Caco-2 (cell line): ENCODE data around the gene KLF15. TPM values are rescaled to one million over a fixed set of nuclear protein-coding genes. Genes with fewer than 3 reads are reported as not detected.

Experiments
- BruUV-seq: library from RNA; stranded (reverse); fragments of 400-500 nt; replicated peaks from 2 replicates; lab custom pipeline; 2021; lab: Mats Ljungman, UMichigan
- CTCF ChIA-PET: fragments of 300-600 bp; sonication (Branson Sonifier 250); formaldehyde crosslinking; loops from one replicate; lab custom pipeline; 2022; ENCODE audit warnings: antibody characterized with exemption; lab: Charles Lee
- POLR2A ChIA-PET: fragments of 300-600 bp; sonication (Branson Sonifier 250); formaldehyde crosslinking; loops from one replicate; lab custom pipeline; 2022; ENCODE audit warnings: antibody characterized with exemption; lab: Charles Lee
- DNase-seq, 2 experiments: peaks; one replicate each; pipeline versions ENCODE4 v3.0.0 to v3.0.0-alpha.2; 2020 to 2022
- H3K27me3 ChIP-seq: replicated peaks from 2 replicates; pipeline ENCODE4 v1.6.0; 2011; ENCODE audit warnings: low read length; ENCODE audit not compliant: control insufficient read depth, insufficient read depth
- H3K36me3 ChIP-seq: 2 replicates; pipeline ENCODE4 v1.5.1; 2011; ENCODE audit warnings: low read length; ENCODE audit not compliant: control insufficient read depth, insufficient read depth
- H3K4me1 ChIP-seq: fragments of 250-450 bp; sonication (Bioruptor Pico); 2 replicates; pipeline ENCODE4 v1.5.1; 2020; ENCODE audit warnings: mild to moderate bottlenecking
- H3K4me3 ChIP-seq: 2 replicates; pipeline ENCODE4 v1.5.1; 2011; ENCODE audit warnings: low read depth, mild to moderate bottlenecking, control low read depth, low read length
- H3K9me3 ChIP-seq: fragments of 250-450 bp; sonication (Bioruptor Pico); 2 replicates; pipeline ENCODE4 v1.5.1; 2020; ENCODE audit warnings: mild to moderate bottlenecking, moderate library complexity
- H3K27ac Mint-ChIP-seq: one replicate; pipeline ENCODE4 v1.8.0; 2022; ENCODE audit warnings: mixed read lengths; ENCODE audit not compliant: unreplicated experiment
- H3K27me3 Mint-ChIP-seq: one replicate; pipeline ENCODE4 v1.8.0; 2022; ENCODE audit warnings: mixed read lengths; ENCODE audit not compliant: insufficient read depth, unreplicated experiment
- H3K36me3 Mint-ChIP-seq: one replicate; pipeline ENCODE4 v1.8.0; 2022; ENCODE audit warnings: mild to moderate bottlenecking, mixed read lengths; ENCODE audit not compliant: insufficient read depth, unreplicated experiment
- H3K4me1 Mint-ChIP-seq: one replicate; pipeline ENCODE4 v1.8.0; 2022; ENCODE audit warnings: low read depth, mixed read lengths; ENCODE audit not compliant: unreplicated experiment
- H3K4me3 Mint-ChIP-seq: one replicate; pipeline ENCODE4 v1.8.0; 2022; ENCODE audit warnings: mild to moderate bottlenecking, moderate library complexity, mixed read lengths; ENCODE audit not compliant: unreplicated experiment
- H3K9me3 Mint-ChIP-seq: one replicate; pipeline ENCODE4 v1.8.0; 2022; ENCODE audit warnings: mixed read lengths; ENCODE audit not compliant: unreplicated experiment
- CTCF ChIP-seq, 2 experiments: fragments of 200-600 bp in 1 of 2; IDR thresholded peaks; 1 replicate in 1 of 2; 2 replicates in 1 of 2; pipeline versions ENCODE4 v1.5.1 to v1.8.0; 2011 to 2022; ENCODE audit warnings: antibody characterized with exemption in 1 of 2, control low read depth in 1 of 2, inconsistent platforms in 1 of 2, low read depth in 1 of 2, low read length in 1 of 2, mild to moderate bottlenecking in 1 of 2, moderate library complexity in 1 of 2; ENCODE audit not compliant: insufficient read depth in 1 of 2, severe bottlenecking in 1 of 2, unreplicated experiment in 1 of 2
- intact Hi-C: fragments of 100-400 bp; cut with micrococcal nuclease; formaldehyde crosslinking; loops from one replicate; pipeline ENCODE4 v1.10.0; 2022; ENCODE audit not compliant: unreplicated experiment
- total RNA-seq: library from RNA; stranded (reverse); gene quantifications from 2 replicates; pipeline ENCODE4 v1.2.3, GENCODE V29; 2022

Gene KLF15
- total RNA-seq, 1 experiment from 2014 or later: 2.7 TPM

DNA sequence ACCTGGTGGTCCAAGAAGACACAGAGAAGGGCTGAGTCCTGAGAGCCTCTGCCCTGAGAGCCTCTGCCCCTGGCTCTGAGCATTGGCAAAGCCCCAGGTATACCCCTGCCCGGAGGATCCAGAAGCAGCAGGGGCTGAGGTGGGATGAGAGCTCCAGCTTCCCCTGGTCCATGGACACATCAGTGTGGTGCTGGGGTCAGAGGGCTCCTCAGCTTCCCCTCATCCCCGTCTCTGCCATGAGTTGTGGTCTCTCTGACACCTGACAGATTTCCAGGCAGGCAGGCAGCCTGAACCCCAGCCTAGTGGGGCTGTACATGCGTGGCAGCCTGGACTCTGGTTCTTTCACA lies 3.5 kb upstream of the KLF15 start:
- intact Hi-C loops: no loop called here
- Histone ChIP-seq H3K36me3 (no peaks in the 10 kb centered on the region), H3K9me3 (no peaks in the 10 kb centered on the region), H3K4me3 (no peak overlapping the region), H3K27me3 (no peaks in the 10 kb centered on the region; the same call in 1 of the 2 replicates), H3K4me1 (0 out of 2 replicates have a peak, but pooled peaks cover under 1% of the 10 kb centered on the region)
- POLR2A ChIA-PET: no interaction called here
- peaks cover 9% of the 10 kb centered on the region for H3K36me3 Mint-ChIP-seq
- peaks cover 18% of the 10 kb centered on the region for H3K27me3 Mint-ChIP-seq
- BruUV-seq: no TSS peak
- peaks cover 2% of the 10 kb centered on the region for H3K4me1 Mint-ChIP-seq
- CTCF ChIA-PET: no interaction called here
- TF ChIP-seq CTCF (IDR thresholded peaks at IDR 0.05; ENCODE audit: insufficient read depth in 1 of 2, low read depth in 1 of 2, low read length in 1 of 2, severe bottlenecking in 1 of 2, unreplicated experiment in 1 of 2): no peak
- H3K9me3 Mint-ChIP-seq: no peaks in the 10 kb centered on the region
- peak in 1 of 2 experiments; percentile 19 for DNase-seq
- no peak overlapping the region for H3K4me3 Mint-ChIP-seq
- no peak overlapping the region for H3K27ac Mint-ChIP-seq

GRCh38 chr3:126360046-126360713 lies 3.0 kb upstream of the KLF15 start:
- CTCF ChIA-PET: no interaction called here
- no peak overlapping the region for H3K4me3 Mint-ChIP-seq
- peaks cover 4% of the 10 kb centered on the region; the same call in 1 of the 2 replicates for H3K4me1 ChIP-seq
- no peaks in the 10 kb centered on the region for H3K36me3 ChIP-seq
- H3K4me1 Mint-ChIP-seq: peaks cover 7% of the 10 kb centered on the region
- BruUV-seq: no TSS peak
- no peaks in the 10 kb centered on the region for H3K9me3 Mint-ChIP-seq
- H3K4me3 ChIP-seq: no peak overlapping the region
- intact Hi-C loops: no loop called here
- POLR2A ChIA-PET: no interaction called here
- no peaks in the 10 kb centered on the region for H3K9me3 ChIP-seq
- H3K36me3 Mint-ChIP-seq: peaks cover 9% of the 10 kb centered on the region
- DNase-seq: peak in 1 of 2 experiments; percentile 5
- H3K27me3 Mint-ChIP-seq: peaks cover 18% of the 10 kb centered on the region
- H3K27me3 ChIP-seq: no peaks in the 10 kb centered on the region; the same call in 1 of the 2 replicates
- no peak for TF ChIP-seq CTCF (IDR thresholded peaks at IDR 0.05; ENCODE audit: insufficient read depth in 1 of 2, low read depth in 1 of 2, low read length in 1 of 2, severe bottlenecking in 1 of 2, unreplicated experiment in 1 of 2)
- H3K27ac Mint-ChIP-seq: no peak overlapping the region

DNA sequence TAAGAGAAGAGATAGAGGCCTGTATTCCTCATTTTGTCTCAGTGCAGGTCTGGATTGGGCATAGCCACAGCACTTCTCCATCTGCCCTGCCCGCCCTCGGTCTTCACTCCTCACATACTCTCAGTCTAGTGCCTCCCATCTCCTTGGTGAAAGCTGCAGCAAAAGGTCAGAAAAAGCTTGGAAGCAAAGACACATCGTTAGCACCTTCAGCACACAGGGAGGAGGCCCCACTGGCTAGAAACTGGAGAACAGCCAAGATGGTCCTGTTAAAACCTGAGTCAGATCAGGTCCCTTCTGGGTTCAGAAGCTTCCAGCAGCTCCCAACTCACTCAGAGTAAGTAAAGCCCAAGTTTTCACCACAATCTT lies 1.6 kb upstream of the KLF15 start:
- POLR2A ChIA-PET: no interaction called here
- TF ChIP-seq CTCF (IDR thresholded peaks at IDR 0.05; ENCODE audit: insufficient read depth in 1 of 2, low read depth in 1 of 2, low read length in 1 of 2, severe bottlenecking in 1 of 2, unreplicated experiment in 1 of 2): no peak

More for the DNA sequence above, 1.6 kb upstream of the KLF15 start:
- peaks cover 18% of the 10 kb centered on the region for H3K27me3 Mint-ChIP-seq
- CTCF ChIA-PET: no interaction called here
- Histone ChIP-seq H3K27me3 (no peaks in the 10 kb centered on the region; the same call in 1 of the 2 replicates), H3K9me3 (no peaks in the 10 kb centered on the region), H3K36me3 (no peaks in the 10 kb centered on the region), H3K4me1 (peaks cover 4% of the 10 kb centered on the region; the same call in 1 of the 2 replicates), H3K4me3 (no peak overlapping the region)
- no peak overlapping the region for H3K4me3 Mint-ChIP-seq
- H3K4me1 Mint-ChIP-seq: peaks cover 7% of the 10 kb centered on the region
- DNase-seq: no peak
- H3K9me3 Mint-ChIP-seq: no peaks in the 10 kb centered on the region
- no peak overlapping the region for H3K27ac Mint-ChIP-seq
- no TSS peak for BruUV-seq
- intact Hi-C loops: no loop called here
- H3K36me3 Mint-ChIP-seq: peaks cover 9% of the 10 kb centered on the region
